Bone marrow (tissue), 2 donors: Measurements from ENCODE around the gene CACNB4.
"Not testable (repeated sequence)": the region's sequence is repeated elsewhere in the genome, so short reads cannot be mapped to it uniquely, and the experiment has no call there.

Experiments used
- DNase-seq, 2 donors: peaks; one replicate each; lab custom pipeline; 2025; lab: John Stamatoyannopoulos, UW

Gene CACNB4

DNA sequence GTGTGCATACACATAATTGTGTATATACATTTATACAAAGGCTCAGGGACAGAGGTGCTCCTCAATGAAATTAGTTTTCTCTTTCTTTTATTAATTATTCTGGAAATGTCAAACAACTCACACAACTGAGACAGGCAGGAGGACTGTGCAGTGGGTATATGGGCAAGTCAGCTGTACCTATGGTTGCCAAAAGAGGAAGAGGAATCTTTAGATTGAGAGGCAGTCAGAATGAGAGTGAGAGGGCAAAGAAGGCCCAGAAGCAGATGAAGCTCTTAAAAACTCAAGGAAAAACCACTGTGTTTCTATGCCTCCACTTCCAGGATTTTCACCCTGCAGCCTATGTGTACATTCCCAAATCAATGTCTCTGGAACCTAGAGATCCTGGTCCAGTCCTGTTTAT lies 79.1 kb downstream of the CACNB4 start:
- no peak for DNase-seq

- no peak for DNase-seq
Measured at GRCh38 chr2:152016181-152017120, 82.4 kb downstream of the CACNB4 start.

GRCh38 chr2:152015552-152015951 lies 83.3 kb downstream of the CACNB4 start:
- DNase-seq = no peak

- DNase-seq = no peak
Measured at GRCh38 chr2:152012697-152013096, 86.1 kb downstream of the CACNB4 start.

DNA sequence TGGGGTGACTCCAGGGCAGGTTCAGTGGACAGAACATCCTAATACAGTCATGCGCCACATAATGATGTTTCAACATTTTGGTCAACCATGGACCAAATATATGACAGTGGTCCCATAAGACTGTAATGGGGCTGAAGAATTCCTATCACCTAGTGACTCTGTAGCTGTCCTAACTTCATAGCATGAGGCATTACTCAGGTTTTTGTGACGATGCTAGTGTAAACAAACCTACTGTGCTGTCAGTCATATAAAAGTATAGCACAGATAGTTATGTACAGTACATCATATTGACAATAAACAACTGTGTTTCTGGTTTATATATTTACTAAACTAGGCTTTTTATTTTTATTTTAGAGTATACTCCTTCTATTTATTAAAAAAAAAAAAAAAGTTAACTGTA lies 87.1 kb downstream of the CACNB4 start:
- DNase-seq = no peak

GRCh38 chr2:152005607-152006006 lies 93.2 kb downstream of the CACNB4 start:
- DNase-seq = no peak

DNA sequence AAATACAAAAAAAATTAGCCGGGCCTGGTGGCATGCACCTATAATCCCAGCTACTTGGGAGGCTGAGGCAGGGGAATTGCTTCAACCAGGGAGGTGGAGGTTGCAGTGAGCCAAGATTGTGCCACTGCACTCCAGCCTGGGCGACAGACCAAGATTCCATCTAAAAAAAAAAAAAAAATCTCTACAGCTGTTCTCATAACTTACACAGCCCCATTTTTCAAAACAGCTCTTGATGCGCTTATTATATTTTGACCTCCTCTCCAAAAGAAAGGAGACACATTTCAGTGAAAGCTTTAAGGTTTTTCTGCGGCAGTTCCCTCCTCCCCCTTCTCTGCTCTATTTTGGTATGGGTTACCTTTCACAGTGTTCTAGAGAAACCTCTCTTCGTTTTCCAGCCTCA lies 95.6 kb downstream of the CACNB4 start:
- not testable (repeated sequence) for DNase-seq

- peak; percentile 6 to 34 for DNase-seq
Measured at GRCh38 chr2:151999053-151999452, 99.8 kb downstream of the CACNB4 start.

- no peak for DNase-seq
Measured at GRCh38 chr2:151996243-151997003, 102.4 kb downstream of the CACNB4 start.

GRCh38 chr2:151995161-151995557 lies 103.7 kb downstream of the CACNB4 start:
- DNase-seq = no peak

DNA sequence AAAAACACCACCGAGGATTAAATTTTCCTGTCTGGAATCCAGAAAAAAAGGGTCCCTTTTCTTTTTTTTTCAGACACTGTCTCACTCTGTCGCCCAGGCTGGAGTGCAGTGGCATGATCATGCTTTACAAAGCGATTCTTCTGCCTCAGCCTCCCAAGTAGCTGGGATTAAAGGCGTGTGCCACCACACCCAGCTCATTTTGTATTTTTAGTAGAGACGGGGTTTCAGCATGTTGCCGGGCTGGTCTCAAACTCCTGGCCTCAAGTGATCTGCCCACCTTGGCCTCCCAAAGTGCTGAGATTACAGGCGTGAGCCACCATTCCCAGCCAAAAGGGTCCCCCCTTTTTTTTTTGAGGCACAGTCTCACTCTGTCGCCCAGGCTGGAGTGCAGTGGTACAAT lies 104.7 kb downstream of the CACNB4 start:
- DNase-seq = not testable (repeated sequence)

DNA sequence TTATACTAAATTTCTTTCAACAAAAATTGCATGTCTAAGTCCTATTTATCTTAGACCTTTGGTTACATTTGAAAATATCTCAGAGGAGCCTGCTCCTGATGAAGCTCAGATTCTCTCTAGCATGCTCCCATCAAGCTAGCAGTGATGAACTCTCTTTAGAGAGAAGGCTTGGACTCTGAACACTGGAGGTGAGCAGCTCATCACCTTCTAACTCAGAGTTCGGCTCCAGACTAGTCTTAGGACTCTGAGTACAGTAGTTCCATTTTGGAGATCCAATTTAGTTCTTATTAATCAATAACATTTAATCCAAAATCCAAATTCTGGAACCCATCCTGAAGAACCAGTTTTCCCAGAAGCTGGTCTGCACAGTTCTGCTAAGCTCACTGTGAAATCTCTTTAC lies 107.8 kb downstream of the CACNB4 start:
- no peak for DNase-seq

GRCh38 chr2:151989378-151989777 lies 109.5 kb downstream of the CACNB4 start:
- no peak for DNase-seq

DNA sequence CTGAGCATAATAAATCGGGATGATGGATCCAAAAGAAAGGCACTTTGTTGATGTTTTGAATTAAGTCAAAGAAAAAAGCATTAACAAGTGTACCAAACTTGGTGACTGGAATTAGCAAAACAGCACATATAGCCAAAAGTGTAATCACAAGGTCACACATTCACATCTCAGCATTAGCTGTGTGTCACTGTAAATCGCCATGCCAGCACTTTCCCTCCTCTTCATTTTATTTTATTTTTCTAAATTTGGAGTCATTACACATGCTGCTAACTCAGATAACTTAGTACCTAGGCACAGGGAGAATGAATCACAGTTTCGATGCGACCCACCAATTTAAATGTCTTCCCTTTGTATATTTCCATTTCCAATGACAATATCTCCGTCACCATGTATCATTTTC lies 111.4 kb downstream of the CACNB4 start:
- DNase-seq = no peak

- no peak for DNase-seq
Measured at GRCh38 chr2:151984424-151985083, 114.3 kb downstream of the CACNB4 start.

DNA sequence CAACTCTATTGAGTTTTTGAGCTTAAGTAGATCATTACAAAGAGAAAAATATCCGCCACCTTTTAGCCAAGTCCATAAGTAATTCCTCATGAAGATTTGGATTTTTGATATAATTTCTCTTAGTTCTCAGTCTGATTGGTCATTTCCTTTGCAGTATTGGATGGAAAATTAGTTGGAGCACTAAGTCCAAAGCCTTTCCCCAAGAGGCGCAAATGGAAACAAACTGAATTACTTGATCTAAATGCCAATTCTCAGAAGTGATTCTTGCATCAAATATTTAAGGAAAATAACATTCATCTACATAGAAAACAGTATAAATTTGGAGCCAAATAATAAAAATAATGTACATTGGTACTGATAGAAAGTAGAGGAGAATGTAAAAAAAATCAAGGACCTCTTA lies 115.6 kb downstream of the CACNB4 start:
- no peak for DNase-seq

DNA sequence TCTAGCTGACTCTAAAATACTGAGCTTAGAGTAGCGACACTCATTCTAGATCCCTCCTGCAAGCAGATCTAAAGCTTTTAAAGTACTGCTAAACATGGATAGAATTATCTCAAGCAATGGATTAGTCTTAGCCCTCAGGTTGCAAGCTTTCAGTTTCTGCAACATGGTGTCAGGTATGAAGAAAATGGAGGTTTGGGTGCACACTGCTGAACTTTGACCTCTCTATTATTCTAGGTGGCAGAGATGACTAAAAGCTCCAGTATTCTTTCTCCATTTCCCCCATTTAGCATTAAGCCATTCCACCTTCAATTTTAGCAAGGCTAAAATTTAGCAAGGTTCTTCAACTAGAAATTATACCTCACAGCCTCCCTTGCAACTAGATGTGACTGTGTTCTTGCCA lies 117.0 kb downstream of the CACNB4 start:
- no peak for DNase-seq

GRCh38 chr2:151979694-151980093 lies 119.2 kb downstream of the CACNB4 start:
- no peak for DNase-seq

DNA sequence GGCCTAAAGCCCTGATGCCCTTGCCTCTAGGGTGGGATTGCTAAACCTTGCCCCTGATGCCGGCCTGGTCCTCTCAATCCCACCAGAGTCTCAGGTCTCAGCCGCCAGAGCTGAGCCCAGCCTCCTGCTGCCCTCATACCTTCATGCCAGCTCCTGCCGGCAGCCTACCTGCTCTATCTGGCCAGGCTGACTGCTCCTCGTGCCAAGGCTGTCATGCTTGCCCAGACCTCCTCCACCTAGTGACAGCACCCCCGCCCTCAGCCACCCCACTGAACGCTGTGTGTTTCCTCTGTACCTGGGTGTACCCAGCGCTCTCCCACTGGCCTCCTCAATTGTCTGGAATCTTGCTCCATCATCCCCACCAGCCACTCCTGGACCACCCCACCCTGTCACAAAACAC lies 120.1 kb downstream of the CACNB4 start:
- no peak for DNase-seq

- no peak for DNase-seq
Measured at GRCh38 chr2:151977631-151978030, 121.2 kb downstream of the CACNB4 start.

- DNase-seq = no peak
Measured at GRCh38 chr2:151976945-151977353, 121.9 kb downstream of the CACNB4 start.
